ENCODE measurements around the gene PHC2. TPM values are rescaled to one million over a fixed set of nuclear protein-coding genes. Genes with fewer than 3 reads are reported as not detected.

PHC2 gene
- total and polyA plus RNA-seq, 11 donors = 79.7 to 194 (median 99.4) TPM

GRCh38 chr1:33468967-33469366 lies 38.1 kb upstream of the PHC2 start:
- ATAC-seq (no peak), DNase-seq (no peak)
- TF ChIP-seq CTCF (IDR thresholded peaks at IDR 0.05) = no peak
- TF ChIP-seq POLR2A (IDR thresholded peaks at IDR 0.05) = no peak
- no peak overlapping the region for H3K27ac ChIP-seq
- no peaks in the 10 kb centered on the region for H3K9me3 ChIP-seq
- no peaks in the 10 kb centered on the region for H3K36me3 ChIP-seq
- peaks cover 3 to 51% (median 35%) of the 10 kb centered on the region in 12 donors for H3K4me1 ChIP-seq
- H3K4me3 ChIP-seq = no peak overlapping the region
- intact Hi-C loops (cut with DNase I) = loop anchor here in 7 of 10 donors (2.0 to 10.0 kb wide), 9 partner anchors 102 to 374 kb away; no protein-coding TSS in a partner anchor
- no peaks in the 10 kb centered on the region for H3K27me3 ChIP-seq
- WGBS, 4 donors = 83 to 92% (median 92%) methylated on average over 3 of the region's 3 CpGs

- Histone ChIP-seq H3K4me1 (peaks cover 3 to 48% (median 31%) of the 10 kb centered on the region in 12 donors), H3K27ac (no peak overlapping the region), H3K36me3 (no peaks in the 10 kb centered on the region), H3K4me3 (no peak overlapping the region), H3K9me3 (no peaks in the 10 kb centered on the region), H3K27me3 (no peaks in the 10 kb centered on the region)
- intact Hi-C loops (cut with DNase I) = loop anchor here in 7 of 10 donors (2.0 to 10.0 kb wide), 9 partner anchors 101 to 374 kb away; no protein-coding TSS in a partner anchor
- no peak for TF ChIP-seq POLR2A (IDR thresholded peaks at IDR 0.05)
- TF ChIP-seq CTCF (IDR thresholded peaks at IDR 0.05) = no peak
- WGBS, 4 donors = 94 to 100% (median 95%) methylated on average over 2 to 4 of the region's 4 CpGs
- DNase-seq = no peak
- no peak for ATAC-seq
These were observed 37.6 kb upstream of the PHC2 start for GRCh38 chr1:33468531-33468930.

GRCh38 chr1:33468011-33468410 lies 37.1 kb upstream of the PHC2 start:
- ATAC-seq (no peak), DNase-seq (no peak)
- Histone ChIP-seq H3K9me3 (no peaks in the 10 kb centered on the region), H3K4me3 (no peak overlapping the region), H3K36me3 (no peaks in the 10 kb centered on the region), H3K4me1 (peaks cover 3 to 43% (median 26%) of the 10 kb centered on the region in 12 donors), H3K27me3 (no peaks in the 10 kb centered on the region), H3K27ac (no peak overlapping the region)
- 74 to 83% (median 80%) methylated on average over 4 of the region's 4 CpGs for WGBS, 4 donors
- intact Hi-C loops (cut with DNase I) = loop anchor here in 7 of 10 donors (2.0 to 10.0 kb wide), 9 partner anchors 101 to 373 kb away; no protein-coding TSS in a partner anchor
- TF ChIP-seq POLR2A (IDR thresholded peaks at IDR 0.05) = no peak
- TF ChIP-seq CTCF (IDR thresholded peaks at IDR 0.05) = no peak

GRCh38 chr1:33466159-33466558 lies 35.3 kb upstream of the PHC2 start:
- Histone ChIP-seq H3K27ac (peak overlapping the region in 2 of 12 donors; percentile 7 to 12), H3K4me1 (peaks cover 0 to 48% (median 26%) of the 10 kb centered on the region in 12 donors), H3K9me3 (no peaks in the 10 kb centered on the region), H3K4me3 (no peak overlapping the region), H3K36me3 (no peaks in the 10 kb centered on the region), H3K27me3 (no peaks in the 10 kb centered on the region)
- DNase-seq (peak in 4 of 5 donors; percentile 56 to 72 (median 65)), ATAC-seq (peak in 2 of 4 donors; percentile 25 to 29)
- WGBS, 4 donors = 12 to 24% (median 21%) methylated on average over 6 of the region's 6 CpGs
- intact Hi-C loops (cut with DNase I) = loop anchor here in 7 of 10 donors (5.0 to 10.0 kb wide), 8 partner anchors 99 to 371 kb away; no protein-coding TSS in a partner anchor
- TF ChIP-seq POLR2A (IDR thresholded peaks at IDR 0.05) (no peak), CTCF (IDR thresholded peaks at IDR 0.05) (no peak)

Measured in heart left ventricle (tissue), 16 donors.